Osteoblast (primary cell): Measurements from ENCODE around the gene ACAA2. TPM values are rescaled to one million over a fixed set of nuclear protein-coding genes. Genes with fewer than 3 reads are reported as not detected.

Experiments used
- DNase-seq: peaks from one replicate; pipeline ENCODE4 v3.0.0; 2011; ENCODE audit warnings: low spot score, mixed read lengths; ENCODE audit not compliant: insufficient read length; ENCODE audit errors: missing footprints
- H2AFZ ChIP-seq: 2 replicates; pipeline ENCODE4 v1.6.0; 2011; ENCODE audit warnings: mild to moderate bottlenecking, low read length
- H3K27ac ChIP-seq: 2 replicates; pipeline ENCODE4 v1.5.1; 2011; ENCODE audit warnings: mild to moderate bottlenecking, low read depth, low read length, moderate library complexity
- H3K27me3 ChIP-seq: 2 replicates; pipeline ENCODE4 v1.6.0; 2012; ENCODE audit warnings: mild to moderate bottlenecking, control low read depth, inconsistent platforms, low read length, moderate library complexity; ENCODE audit not compliant: insufficient read depth
- H3K36me3 ChIP-seq: 2 replicates; pipeline ENCODE4 v1.5.1; 2011; ENCODE audit warnings: mild to moderate bottlenecking, low read length, control low read depth, moderate library complexity; ENCODE audit not compliant: insufficient read depth
- H3K4me1 ChIP-seq: 2 replicates; pipeline ENCODE4 v1.5.1; 2011; ENCODE audit warnings: mild to moderate bottlenecking, low read length, control low read depth, moderate library complexity; ENCODE audit not compliant: insufficient read depth
- H3K4me2 ChIP-seq: 2 replicates; pipeline ENCODE4 v1.6.0; 2011; ENCODE audit warnings: mild to moderate bottlenecking, low read length; ENCODE audit not compliant: insufficient read depth
- H3K4me3 ChIP-seq: fragments of 200-600 bp; sonication (generic); 3 replicates; pipeline ENCODE4 v1.5.1; 2012; ENCODE audit warnings: mild to moderate bottlenecking, low read length, inconsistent platforms; ENCODE audit not compliant: insufficient read depth
- H3K79me2 ChIP-seq: 2 replicates; pipeline ENCODE4 v1.6.0; 2012; ENCODE audit warnings: mild to moderate bottlenecking, low read length, control low read depth, inconsistent platforms; ENCODE audit not compliant: insufficient read depth
- H3K9me3 ChIP-seq: 2 replicates; pipeline ENCODE4 v1.5.1; 2011; ENCODE audit warnings: low read depth, low read length, control low read depth
- H4K20me1 ChIP-seq: 2 replicates; pipeline ENCODE4 v1.6.0; 2012; ENCODE audit warnings: mild to moderate bottlenecking, low read length, control low read depth; ENCODE audit not compliant: insufficient read depth
- total RNA-seq: library from RNA; depleted of rRNA; stranded (reverse); fragments of >200 nt; gene quantifications from 2 replicates; pipeline ENCODE4 v1.2.3, GENCODE V29; 2012
- TF ChIP-seq, protein P1 (sequence below): IDR thresholded peaks from 2 replicates; pipeline ENCODE4 v1.5.1; 2011; ENCODE audit warnings: mild to moderate bottlenecking, low read depth, low read length, moderate library complexity; ENCODE audit errors: extremely low read depth

ACAA2 gene
- total RNA-seq, 1 donor, result 52.8 TPM

DNA sequence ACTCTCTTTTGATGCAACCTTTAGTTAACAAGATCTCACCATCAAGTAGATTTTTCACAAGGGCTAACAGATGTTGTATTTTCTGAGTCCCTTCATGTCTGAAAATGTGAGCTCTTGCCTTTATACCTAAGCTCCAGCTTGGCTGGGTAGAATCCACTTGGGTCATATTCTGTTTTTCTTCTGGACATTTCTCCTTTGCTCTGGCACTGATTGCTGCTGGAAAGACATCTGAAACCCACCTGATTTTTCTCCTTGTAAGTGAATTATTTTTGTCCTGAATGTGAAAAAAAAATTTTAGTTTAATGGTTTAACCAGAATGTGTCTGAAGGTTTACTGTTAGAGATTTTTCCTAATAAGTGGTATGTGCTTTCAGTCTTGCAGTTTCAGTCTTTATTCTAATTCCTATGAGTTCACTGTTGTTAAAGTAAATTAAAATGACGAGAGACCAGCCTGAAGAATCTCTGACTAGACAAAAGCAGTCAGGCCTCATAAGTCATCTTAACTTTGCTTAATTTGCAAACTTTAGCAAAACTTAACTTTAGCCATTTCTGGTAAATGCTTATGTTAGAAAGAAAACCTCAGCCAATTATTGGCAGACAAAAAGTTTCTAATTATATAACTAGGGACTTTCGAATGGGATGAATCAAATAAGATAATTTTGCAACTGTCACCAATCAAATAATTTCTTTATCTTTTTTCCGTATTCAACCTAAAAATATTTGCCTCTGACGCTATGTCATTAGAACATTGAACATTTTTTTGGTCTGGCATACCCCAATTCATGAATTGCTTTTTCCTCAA, 70.8 kb downstream of the ACAA2 start:
- H3K79me2 ChIP-seq, result no peaks in the 10 kb centered on the region
- DNase-seq, result no peak
- H3K9me3 ChIP-seq, result no peaks in the 10 kb centered on the region
- H3K4me3 ChIP-seq, result no peak overlapping the region
- H4K20me1 ChIP-seq, result no peaks in the 10 kb centered on the region
- TF ChIP-seq, protein P1, sequence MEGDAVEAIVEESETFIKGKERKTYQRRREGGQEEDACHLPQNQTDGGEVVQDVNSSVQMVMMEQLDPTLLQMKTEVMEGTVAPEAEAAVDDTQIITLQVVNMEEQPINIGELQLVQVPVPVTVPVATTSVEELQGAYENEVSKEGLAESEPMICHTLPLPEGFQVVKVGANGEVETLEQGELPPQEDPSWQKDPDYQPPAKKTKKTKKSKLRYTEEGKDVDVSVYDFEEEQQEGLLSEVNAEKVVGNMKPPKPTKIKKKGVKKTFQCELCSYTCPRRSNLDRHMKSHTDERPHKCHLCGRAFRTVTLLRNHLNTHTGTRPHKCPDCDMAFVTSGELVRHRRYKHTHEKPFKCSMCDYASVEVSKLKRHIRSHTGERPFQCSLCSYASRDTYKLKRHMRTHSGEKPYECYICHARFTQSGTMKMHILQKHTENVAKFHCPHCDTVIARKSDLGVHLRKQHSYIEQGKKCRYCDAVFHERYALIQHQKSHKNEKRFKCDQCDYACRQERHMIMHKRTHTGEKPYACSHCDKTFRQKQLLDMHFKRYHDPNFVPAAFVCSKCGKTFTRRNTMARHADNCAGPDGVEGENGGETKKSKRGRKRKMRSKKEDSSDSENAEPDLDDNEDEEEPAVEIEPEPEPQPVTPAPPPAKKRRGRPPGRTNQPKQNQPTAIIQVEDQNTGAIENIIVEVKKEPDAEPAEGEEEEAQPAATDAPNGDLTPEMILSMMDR, result no peak
- no peak overlapping the region for H3K27ac ChIP-seq
- no peak overlapping the region for H2AFZ ChIP-seq
- H3K4me1 ChIP-seq, result no peaks in the 10 kb centered on the region
- H3K4me2 ChIP-seq, result no peak overlapping the region
- peaks cover 3% of the 10 kb centered on the region for H3K27me3 ChIP-seq
- H3K36me3 ChIP-seq, result no peaks in the 10 kb centered on the region

DNA sequence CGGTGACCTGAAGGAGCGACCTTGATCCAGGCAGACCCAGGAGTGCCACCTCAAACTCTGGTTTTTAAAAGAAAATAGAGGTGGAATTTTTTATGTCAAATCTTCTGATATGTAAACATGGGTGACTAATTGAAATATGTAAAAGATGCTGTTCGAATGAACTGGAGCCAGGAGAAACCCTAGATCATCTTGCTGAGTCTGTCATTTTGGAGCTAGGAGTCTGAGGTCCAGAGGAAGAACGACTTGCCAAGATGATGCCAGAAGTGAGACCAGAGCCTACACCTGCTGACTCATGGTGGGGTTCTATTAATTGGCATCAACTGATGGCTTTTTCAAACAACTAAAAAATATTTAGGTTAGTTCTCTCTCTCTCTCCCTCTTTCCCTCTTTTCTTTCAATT, 74.1 kb downstream of the ACAA2 start:
- DNase-seq, result no peak
- H3K36me3 ChIP-seq, result no peaks in the 10 kb centered on the region
- H3K79me2 ChIP-seq, result no peaks in the 10 kb centered on the region
- no peak overlapping the region for H3K4me2 ChIP-seq
- peaks cover 21% of the 10 kb centered on the region for H3K27me3 ChIP-seq
- H4K20me1 ChIP-seq, result no peaks in the 10 kb centered on the region
- no peak overlapping the region for H3K27ac ChIP-seq
- no peak overlapping the region for H3K4me3 ChIP-seq
- no peak overlapping the region for H2AFZ ChIP-seq
- H3K4me1 ChIP-seq, result no peaks in the 10 kb centered on the region
- TF ChIP-seq, protein P1, result no peak
- H3K9me3 ChIP-seq, result no peaks in the 10 kb centered on the region

DNA sequence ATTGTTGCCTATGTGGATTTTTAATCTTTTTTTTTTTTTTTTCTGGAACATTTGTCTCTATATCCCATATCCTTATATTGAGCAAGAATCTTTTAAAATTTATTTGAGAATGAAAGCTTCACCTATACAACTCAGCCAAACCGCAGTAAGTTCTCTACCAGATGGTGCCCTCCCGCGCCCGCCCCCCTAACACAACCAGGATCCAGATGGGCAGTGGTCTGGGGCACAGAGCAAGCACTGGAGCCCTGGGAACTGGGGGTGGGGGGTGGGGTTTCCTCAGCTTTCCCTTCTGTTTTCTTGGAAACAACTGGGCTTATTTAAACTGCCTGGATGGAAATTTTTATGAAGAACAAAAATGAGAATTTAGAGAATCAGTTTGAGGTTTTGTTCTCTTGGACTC, 74.6 kb downstream of the ACAA2 start:
- no peaks in the 10 kb centered on the region for H3K36me3 ChIP-seq
- H3K27ac ChIP-seq, result no peak overlapping the region
- no peaks in the 10 kb centered on the region for H3K9me3 ChIP-seq
- H3K4me3 ChIP-seq, result no peak overlapping the region
- no peak for DNase-seq
- no peaks in the 10 kb centered on the region for H4K20me1 ChIP-seq
- no peaks in the 10 kb centered on the region for H3K79me2 ChIP-seq
- H2AFZ ChIP-seq, result no peak overlapping the region
- peaks cover 21% of the 10 kb centered on the region for H3K27me3 ChIP-seq
- H3K4me2 ChIP-seq, result no peak overlapping the region
- H3K4me1 ChIP-seq, result peaks cover 3% of the 10 kb centered on the region
- TF ChIP-seq, protein P1, result no peak

DNA sequence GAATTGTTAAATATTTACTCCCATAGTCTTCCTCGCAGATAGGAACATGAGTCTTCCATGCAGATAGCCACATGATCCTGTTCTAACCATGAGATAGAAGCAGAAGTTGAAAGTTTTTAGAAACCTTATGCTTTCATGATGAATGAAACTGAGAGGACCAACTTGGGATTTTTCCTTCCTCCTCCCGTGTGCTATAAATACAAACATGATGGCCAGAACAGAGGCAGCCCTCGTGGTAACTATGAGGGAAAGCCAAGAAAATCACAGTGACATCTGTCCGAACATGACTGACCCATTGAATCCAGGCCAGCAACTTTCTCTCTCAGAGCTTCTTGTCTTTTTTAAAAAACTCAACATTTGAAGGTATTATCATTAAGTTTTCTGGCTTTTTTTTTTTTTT, 78.5 kb downstream of the ACAA2 start:
- Histone ChIP-seq H2AFZ (no peak overlapping the region), H3K27me3 (peaks cover 17% of the 10 kb centered on the region), H4K20me1 (no peaks in the 10 kb centered on the region), H3K79me2 (no peaks in the 10 kb centered on the region), H3K4me3 (no peak overlapping the region), H3K4me1 (peaks cover 12% of the 10 kb centered on the region), H3K36me3 (no peaks in the 10 kb centered on the region), H3K4me2 (no peak overlapping the region), H3K9me3 (no peaks in the 10 kb centered on the region), H3K27ac (no peak overlapping the region)
- TF ChIP-seq, protein P1, result no peak
- DNase-seq, result no peak
